ENCODE measurements around the gene MYL6.

DNA sequence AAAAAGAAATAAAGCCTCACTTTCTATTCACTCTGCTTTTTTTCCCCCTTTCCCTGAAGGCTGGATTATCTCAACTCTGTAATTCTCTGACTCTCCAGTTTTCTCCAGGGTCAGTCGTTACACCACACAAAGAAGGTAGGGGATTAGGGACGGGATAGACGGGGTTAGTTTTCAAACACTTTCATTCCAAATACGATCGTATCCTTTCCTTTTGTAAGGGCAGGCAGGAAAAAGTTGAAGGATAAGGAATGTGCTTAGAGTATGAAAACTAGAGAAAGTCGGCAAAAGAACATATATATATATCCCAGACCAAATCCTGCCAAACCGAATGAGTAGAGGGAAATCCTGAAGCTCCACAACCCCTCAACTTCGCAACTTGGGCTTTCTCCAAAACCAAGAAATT lies 30.7 kb upstream of the MYL6 start:
- TF ChIP-seq, protein P1, sequence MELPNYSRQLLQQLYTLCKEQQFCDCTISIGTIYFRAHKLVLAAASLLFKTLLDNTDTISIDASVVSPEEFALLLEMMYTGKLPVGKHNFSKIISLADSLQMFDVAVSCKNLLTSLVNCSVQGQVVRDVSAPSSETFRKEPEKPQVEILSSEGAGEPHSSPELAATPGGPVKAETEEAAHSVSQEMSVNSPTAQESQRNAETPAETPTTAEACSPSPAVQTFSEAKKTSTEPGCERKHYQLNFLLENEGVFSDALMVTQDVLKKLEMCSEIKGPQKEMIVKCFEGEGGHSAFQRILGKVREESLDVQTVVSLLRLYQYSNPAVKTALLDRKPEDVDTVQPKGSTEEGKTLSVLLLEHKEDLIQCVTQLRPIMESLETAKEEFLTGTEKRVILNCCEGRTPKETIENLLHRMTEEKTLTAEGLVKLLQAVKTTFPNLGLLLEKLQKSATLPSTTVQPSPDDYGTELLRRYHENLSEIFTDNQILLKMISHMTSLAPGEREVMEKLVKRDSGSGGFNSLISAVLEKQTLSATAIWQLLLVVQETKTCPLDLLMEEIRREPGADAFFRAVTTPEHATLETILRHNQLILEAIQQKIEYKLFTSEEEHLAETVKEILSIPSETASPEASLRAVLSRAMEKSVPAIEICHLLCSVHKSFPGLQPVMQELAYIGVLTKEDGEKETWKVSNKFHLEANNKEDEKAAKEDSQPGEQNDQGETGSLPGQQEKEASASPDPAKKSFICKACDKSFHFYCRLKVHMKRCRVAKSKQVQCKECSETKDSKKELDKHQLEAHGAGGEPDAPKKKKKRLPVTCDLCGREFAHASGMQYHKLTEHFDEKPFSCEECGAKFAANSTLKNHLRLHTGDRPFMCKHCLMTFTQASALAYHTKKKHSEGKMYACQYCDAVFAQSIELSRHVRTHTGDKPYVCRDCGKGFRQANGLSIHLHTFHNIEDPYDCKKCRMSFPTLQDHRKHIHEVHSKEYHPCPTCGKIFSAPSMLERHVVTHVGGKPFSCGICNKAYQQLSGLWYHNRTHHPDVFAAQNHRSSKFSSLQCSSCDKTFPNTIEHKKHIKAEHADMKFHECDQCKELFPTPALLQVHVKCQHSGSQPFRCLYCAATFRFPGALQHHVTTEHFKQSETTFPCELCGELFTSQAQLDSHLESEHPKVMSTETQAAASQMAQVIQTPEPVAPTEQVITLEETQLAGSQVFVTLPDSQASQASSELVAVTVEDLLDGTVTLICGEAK (IDR thresholded peaks at IDR 0.05): no peak; the same call in 1 of the 2 replicates
- TF ChIP-seq, protein P1 (CRISPR knock-in tag; IDR thresholded peaks at IDR 0.05): no peak
- no peak for TF ChIP-seq FOSL1 (tag; conservative IDR thresholded peaks at IDR 0.05)

Measured in K562 (cell line).